Vagina (tissue), 2 donors: ENCODE measurements around the gene PAX7.

Source experiments
- POLR2A ChIP-seq, 2 donors: fragments of 450-650 bp; IDR thresholded peaks; one replicate each; pipeline ENCODE4 v1.6.1; 2017; ENCODE audit warnings: antibody characterized with exemption in 2 of 2, mild to moderate bottlenecking in 2 of 2, moderate library complexity in 2 of 2
- POLR2AphosphoS5 ChIP-seq, 2 donors: sonication (generic); formaldehyde crosslinking; IDR thresholded peaks; one replicate each; pipeline ENCODE4 v1.9.0; 2017; ENCODE audit warnings: antibody characterized with exemption in 2 of 2, mild to moderate bottlenecking in 2 of 2, low read depth in 1 of 2; ENCODE audit not compliant: insufficient read depth in 1 of 2
- TF ChIP-seq, protein P1 (sequence below), 3 experiments: fragments of 450-650 bp in 2 of 3; fragments of 200-600 bp in 1 of 3; sonication (generic) in 1 of 3; IDR thresholded peaks; one replicate each; pipeline ENCODE4 v1.5.1; 2017 to 2019; ENCODE audit warnings: antibody characterized with exemption in 3 of 3, mild to moderate bottlenecking in 2 of 3, moderate library complexity in 2 of 3

DNA sequence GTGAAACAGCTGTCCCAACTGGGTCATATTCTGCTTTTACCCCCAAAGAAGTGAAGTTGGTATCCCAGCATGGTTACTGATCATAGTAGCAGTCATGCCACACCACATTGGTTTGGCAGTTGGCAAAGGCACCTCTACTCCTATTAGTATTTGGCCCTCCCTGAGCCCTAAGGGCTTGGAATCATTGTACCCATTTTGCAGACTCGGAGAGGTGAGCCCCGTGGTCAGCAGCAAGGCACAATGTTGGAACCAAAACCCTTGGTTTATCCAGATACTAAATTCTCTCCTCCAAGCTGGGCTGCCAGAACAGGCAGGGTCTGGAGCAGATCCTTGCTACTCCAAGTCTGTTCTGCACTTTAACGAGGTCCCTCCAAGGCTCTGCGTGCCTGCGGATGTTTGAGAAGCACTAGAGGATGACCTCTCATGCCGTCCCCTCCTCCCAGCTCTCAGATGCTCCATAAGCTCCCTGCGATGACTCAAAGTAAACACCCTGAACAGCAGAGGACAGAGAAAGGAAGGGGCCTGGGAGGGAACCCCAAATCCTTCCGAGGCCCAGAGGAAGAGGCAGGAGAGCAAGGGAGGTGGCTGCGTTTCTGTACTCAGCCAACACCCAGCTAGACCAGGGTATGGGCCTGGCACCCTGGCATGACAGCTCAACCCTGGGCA is 89.3 kb downstream of the PAX7 start:
- TF ChIP-seq, protein P1, sequence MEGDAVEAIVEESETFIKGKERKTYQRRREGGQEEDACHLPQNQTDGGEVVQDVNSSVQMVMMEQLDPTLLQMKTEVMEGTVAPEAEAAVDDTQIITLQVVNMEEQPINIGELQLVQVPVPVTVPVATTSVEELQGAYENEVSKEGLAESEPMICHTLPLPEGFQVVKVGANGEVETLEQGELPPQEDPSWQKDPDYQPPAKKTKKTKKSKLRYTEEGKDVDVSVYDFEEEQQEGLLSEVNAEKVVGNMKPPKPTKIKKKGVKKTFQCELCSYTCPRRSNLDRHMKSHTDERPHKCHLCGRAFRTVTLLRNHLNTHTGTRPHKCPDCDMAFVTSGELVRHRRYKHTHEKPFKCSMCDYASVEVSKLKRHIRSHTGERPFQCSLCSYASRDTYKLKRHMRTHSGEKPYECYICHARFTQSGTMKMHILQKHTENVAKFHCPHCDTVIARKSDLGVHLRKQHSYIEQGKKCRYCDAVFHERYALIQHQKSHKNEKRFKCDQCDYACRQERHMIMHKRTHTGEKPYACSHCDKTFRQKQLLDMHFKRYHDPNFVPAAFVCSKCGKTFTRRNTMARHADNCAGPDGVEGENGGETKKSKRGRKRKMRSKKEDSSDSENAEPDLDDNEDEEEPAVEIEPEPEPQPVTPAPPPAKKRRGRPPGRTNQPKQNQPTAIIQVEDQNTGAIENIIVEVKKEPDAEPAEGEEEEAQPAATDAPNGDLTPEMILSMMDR (IDR thresholded peaks at IDR 0.05): no peak
- no peak for TF ChIP-seq POLR2A (IDR thresholded peaks at IDR 0.05)
- TF ChIP-seq POLR2AphosphoS5 (IDR thresholded peaks at IDR 0.05; ENCODE audit: insufficient read depth in 1 of 2, low read depth in 1 of 2): no peak
